Left lobe of liver (tissue), 2 donors: Measurements from ENCODE around the gene TMEM184A. TPM values are rescaled to one million over a fixed set of nuclear protein-coding genes. Genes with fewer than 3 reads are reported as not detected.

Source experiments
- ATAC-seq: fragments of 200-7000 bp; cut with Tn5 transposase; one replicate; pipeline ENCODE4 v1.9.1; 2020; ENCODE audit warnings: mild to moderate bottlenecking, moderate library complexity
- DNase-seq: peaks from one replicate; pipeline ENCODE4 v3.0.0-alpha.2; 2020; ENCODE audit warnings: low spot score
- total RNA-seq: library from RNA; stranded (reverse); gene quantifications from one replicate; pipeline ENCODE4 v1.2.1, GENCODE V29; 2021
- donor health status: DM: no; HTN: no; CAD: no; lungs with moderate emphysema.
- donor health status: DM: no; HTN: yes; CAD: no.

The TMEM184A gene
- total RNA-seq, 1 donor from 2014 or later, result 44.6 TPM

DNA sequence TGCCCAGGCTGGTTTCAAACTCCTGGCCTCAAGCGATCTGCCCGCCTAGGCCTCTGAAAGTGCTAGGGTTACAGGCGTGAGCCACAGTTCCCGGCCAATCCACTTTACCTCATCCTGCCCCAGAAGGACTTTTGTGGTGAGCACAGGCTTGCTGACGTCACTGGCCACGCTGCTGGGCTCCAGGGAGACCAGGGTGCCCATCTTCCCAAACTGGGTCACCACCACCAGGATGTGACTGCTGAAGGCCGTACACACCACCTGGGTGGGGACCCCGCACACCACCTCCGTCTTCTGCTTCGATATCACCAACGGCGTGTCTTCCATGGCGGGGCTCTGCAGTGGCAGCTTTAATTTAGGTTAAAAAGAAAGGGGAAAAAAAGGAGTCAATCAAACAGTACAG lies 13.0 kb upstream of the TMEM184A start:
- no peak for ATAC-seq
- DNase-seq, result no peak

DNA sequence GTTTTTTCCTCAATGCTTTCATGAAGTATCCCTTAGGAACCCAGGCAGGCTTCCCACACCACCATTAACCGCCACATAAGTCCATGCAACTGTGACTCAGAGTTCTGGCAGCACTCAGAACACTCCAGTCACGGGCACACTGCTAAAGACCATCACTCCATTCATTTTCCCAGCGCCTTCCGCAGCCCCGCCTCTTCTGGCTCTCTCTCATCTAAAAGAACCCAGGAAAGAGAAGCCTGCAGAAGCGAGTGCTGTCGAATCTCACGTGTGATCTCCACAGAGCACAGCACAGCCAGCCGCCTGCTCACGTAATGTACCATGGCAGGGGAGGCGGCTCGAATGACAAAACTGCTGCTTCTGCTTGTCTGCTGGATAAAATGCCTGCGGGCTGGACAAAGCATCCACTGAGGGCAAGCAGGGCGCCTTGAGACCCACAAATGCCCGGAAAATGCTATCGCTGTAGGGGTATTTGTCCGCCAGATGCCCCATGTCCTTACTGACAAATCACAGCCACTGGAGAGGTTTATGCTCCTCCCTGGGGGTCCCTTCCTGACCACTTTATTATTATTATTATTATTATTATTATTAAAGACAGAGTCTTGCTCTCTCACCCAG lies 12.0 kb upstream of the TMEM184A start:
- ATAC-seq, result no peak
- DNase-seq, result no peak

DNA sequence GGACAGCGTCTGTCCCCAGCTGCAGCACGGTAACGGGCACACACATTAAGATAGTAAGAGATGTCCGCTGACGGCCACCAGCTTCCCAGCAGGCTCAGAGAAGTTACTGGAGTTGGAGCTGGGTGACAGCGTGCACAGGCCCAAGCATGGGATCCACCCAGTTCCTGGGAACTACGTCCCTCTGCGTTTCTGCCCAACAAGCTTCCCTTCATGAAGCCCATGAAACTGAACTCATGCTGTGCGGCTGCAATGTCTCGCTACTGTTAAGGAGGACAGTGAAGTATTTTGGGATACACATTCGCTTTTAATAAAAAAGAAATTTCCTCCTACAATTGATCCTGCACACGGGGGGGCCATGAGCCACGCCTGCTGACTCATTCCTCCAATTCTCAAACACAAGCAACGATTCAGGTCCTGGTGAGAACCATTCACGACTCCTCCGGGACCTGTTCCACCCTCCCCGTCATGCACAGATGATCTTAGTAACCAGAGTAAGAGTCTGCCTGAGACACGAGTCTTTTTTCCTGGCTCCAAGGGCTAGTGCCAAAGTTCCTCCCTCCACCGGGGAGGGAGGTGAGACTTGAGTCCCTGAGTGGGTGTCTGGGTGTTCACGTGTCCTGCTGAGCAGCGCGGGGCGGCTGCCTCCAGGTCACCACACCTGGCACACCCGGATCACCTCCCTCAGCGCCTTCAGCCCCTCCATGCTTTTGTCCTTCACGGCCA lies 11.2 kb upstream of the TMEM184A start:
- DNase-seq (no peak), ATAC-seq (no peak)

DNA sequence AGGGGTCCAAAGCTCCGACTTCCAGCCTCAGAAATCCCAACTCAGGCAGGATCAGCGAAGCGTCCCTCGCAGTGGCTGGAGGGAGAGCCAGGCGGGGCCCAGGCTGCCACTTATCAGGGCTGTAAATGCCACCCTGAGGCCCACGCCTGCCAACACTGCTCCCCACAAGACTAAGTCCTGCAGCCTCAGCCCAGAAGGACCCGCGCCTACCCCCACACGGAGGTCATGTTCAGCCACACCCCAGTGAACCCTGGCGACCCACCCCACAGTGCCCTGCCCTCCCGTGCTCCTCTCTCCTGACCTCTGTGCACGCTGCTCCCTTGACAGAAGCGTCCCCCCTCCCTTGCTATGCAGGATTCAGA lies 10.7 kb upstream of the TMEM184A start:
- no peak for ATAC-seq
- DNase-seq, result no peak

DNA sequence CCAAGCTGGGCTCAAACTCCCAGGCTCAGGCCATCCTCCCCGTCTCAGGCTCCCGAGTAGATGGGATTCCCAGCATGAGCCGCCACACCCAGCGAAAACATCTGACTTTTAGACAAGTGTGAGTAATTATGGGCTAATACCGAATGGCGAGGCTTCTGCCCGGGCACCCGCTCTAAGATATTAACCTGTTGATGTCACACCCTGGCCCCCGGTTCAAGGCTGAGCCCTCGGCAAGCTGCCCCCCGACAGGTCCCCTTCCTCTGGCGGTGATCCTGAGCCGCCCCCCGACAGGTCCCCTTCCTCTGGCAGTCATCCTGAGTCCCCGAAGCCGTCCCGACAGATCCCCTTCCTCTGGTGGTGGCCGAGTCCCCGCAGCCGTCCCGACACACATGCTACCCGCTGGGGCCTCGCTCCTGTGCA lies 8.6 kb upstream of the TMEM184A start:
- ATAC-seq (no peak), DNase-seq (no peak)

DNA sequence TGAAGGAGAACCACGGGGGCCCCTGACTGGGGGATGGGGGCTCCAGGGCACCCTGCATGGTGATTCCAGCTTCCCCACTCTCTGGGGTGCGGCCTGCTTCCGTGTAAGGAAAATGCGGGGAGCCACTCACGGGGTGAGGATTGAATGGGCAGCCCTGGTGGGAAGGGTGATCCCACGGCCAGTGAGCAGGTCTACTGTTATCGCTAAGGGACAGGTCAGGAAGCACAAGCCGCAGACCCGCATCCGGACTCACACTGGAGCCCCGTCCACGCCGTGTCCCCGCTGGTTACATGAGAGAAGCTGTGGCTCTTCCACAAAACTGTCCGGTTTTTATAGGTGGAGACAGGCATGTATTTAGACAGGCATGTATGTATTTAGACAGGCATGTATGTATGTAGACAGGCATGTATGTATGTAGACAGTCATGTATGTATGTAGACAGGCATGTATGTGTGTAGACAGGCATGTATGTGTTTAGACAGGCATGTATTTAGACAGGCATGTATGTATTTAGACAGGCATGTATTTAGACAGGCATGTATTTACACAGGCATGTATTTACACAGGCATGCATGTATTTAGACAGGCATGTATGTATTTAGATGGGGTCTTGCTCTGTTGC lies 8.1 kb upstream of the TMEM184A start:
- ATAC-seq (no peak), DNase-seq (no peak)

DNA sequence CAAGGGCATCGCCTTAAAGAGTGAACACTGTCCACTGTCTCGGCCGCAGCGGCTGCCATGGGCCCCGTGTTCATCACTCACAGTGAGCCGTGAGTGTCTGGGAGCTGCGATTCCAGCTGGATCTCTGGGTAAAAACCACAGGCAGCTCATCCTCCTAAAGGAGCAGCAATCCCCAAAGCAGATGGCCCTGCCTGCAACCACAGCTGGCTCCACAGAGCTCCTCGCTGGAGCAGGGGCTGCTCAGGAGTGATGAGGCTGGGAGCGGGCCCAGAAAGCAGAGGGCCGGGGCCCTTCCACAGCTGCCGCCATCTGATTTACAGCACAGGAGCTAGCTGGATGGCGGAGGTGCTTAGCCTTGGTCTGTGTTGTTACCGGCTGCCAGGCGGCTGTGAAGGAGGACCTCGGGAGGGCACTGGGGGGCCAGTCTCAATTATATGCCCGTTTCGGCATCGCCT lies 6.6 kb upstream of the TMEM184A start:
- ATAC-seq (no peak), DNase-seq (no peak)

DNA sequence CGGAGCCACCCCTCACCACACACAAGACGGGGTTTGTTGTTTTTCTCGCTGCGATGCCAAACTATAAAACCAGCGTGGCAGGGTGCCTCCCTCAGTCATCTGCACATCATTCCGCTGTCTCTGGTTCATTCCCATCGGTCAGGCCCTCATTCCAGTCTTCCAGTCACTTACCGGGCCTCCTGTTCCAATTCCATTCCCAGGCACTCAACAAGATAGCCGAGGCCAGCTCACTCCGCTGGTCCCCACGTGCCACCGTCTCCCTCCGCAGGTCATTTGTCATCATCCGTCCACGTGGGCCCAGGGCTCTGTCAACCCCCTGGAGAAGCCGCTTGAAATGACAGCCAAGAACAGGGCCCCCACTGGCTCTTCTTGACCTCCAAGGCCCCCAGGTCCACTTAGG lies 6.1 kb upstream of the TMEM184A start:
- no peak for DNase-seq
- no peak for ATAC-seq

DNA sequence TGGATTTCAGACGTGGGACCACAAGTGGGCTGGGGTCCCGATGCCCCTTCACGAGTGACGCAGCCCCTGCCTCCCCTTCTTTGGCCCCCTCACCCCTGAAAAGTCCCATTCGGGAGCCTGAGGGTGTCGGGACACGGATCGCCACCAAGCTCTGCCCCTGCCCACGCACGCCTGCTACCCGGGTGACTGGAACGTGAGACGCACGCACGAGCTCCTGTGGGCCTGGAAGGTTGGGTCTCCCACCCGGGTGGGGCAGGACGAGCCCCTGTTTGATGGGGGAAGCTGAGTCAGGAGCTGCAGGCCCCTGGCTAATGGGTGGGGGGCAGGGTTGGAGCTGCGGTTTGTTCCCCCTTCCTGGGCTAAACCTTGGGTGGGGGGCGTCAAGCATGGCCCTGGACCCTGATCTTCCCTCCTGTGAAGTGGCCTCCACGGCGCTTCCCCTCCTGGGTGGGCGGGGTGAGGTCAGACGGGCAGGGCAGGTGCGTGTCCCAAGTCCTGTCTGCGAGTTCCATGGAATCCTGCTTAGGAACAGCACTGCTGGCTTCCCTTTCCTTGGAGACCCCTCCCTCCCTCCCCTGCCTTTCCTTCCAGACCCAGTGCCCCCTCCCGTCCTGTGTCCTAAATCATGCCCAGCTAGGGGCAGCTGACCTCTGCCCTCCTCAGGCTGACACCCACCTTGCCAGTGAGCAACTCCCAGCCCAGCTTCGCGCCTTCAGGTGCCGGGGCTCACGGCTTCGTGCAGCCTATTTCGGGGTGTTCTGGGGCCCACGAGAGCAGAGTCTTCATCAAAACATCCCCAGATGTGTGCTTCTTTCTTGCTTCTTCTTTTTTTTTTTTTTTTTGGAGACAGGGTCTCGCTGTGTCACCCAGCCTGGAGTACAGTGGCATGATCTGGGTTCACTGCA lies 5.3 kb upstream of the TMEM184A start:
- ATAC-seq (no peak), DNase-seq (no peak)

DNA sequence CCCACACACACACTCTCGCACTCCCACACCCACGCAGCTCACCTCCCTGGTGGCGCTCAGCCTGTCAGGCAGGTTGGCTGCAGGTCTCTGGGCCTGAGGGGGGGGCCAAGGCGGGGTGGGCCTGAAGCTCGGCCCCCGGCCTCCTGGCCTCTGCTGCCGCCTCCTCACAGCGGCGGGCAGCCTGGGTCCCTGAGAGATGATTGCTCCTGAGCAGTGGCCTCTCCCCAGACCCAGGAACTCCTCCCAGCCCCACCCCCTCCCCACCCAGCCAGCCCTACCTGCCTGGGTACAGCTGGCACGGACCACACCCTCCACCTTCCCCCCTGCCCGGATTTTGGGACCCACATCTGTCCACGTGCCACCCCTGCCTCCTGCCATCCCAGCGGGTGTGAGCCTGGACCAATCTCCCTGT lies 4.6 kb upstream of the TMEM184A start:
- ATAC-seq (no peak), DNase-seq (no peak)

DNA sequence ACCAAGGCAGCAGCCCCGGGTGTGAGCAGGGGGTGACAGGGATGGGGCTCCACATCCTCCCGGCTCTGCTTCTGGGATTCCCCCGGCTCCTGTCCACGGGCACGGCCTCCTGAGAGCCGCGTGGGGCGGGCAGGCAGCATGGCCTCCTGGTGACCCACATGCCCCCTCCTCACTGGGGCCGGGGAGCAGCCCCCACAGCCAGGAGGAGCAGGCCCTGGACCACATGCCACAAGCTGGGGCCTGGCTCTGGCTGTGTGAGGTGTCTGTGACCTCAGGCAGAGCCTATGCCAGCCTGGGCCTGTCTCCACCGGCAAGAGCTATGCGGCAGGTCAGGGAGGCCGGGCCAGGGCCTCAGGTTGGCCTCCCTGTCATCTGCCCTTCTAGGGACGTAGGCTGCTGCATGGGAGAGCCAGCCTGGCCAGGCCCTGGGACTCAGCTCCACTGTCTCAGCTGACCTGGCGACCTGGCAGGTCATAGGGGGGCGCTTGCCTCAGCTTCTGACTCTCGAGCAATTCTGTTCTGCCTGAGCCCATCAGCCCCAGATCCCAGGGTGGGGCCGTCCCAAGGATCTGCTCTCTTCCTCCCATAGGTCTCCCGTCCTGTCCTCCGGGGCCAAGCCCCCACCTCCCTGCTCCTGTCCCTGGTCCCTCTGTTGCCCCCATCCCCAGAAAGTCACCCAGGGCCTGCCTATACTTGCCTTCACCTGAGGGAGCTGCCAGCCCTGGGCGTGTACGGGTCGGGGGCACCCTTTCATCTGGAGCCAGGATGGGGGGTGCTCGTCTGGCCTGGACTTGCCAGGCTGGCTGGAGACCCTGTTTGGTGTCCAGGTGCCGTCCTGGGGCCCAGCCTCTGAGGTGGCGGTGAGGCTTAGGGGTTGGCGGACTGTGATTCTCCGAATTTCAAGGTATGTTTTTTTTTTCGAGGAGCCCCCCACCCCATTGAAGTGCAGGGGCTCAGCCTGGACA lies 3.9 kb upstream of the TMEM184A start:
- DNase-seq (no peak), ATAC-seq (no peak)

DNA sequence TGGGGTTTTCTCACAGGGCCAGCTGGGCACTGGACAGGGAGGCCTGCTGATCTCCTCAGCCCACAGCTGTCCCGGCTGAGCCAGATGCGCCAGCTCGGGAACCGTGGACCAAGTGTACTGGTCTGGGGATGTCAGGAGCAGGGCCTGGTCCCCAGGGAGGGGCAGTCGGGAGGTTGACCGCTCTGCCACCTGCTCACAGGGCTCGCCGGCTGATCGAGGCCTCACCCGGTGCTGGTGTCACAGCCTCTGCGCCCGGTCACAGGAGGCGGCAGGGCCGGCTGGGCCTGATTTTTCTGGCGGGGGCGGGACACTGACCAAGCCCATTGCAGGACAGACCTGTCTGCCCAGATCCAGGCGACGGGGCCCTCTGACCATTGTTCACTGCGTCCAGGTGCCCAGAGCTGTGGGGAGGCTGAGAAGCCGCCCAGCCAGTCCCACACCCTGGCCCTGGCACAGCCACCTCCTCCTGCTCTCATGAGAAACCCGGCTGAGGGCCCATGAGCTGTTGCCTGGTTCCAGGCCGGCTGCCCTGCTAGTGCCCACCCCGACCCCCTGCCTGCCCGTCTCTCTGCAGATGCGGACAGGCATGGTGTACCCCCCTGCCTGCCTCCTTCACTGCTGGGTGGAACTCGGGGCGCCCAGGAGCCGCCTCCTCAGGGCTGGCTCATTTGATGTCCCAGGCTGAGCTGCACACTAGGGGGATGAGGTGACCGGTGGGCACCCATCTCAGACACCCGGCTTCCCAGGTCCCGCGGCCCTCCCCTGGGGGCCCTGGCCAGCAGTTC lies 3.0 kb upstream of the TMEM184A start:
- DNase-seq (no peak), ATAC-seq (no peak)

DNA sequence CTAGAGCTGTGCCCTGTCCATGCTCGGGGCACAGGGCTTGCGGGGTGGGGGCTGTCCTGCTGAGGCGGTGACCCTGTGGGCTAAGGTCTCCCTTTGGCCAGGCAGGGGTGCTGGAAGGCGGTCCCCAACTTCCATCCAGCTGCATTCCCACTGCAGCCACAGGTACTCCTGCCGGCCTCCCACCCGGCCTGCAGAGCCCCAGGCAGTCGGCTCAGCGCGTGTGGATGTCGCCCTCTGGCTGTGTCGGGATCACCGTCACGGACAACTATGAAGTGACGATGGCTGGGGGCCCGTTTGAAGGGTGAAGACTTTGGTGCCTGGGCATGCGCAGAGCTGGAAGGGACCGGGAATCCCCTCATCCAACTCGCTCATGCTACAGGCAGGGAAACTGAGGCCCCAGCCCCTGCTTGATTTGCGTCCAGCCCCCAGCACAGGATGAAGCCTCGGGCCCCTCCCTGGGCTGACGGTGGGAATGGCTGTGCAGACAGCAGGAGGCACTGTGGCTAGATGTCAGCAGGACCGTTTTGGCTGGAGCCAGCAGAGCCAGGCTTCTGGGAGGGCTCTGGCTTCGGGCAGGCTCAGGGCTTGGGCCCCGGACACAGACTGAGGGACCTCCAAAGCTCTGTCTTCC lies 2.3 kb upstream of the TMEM184A start:
- no peak for DNase-seq
- ATAC-seq, result no peak

DNA sequence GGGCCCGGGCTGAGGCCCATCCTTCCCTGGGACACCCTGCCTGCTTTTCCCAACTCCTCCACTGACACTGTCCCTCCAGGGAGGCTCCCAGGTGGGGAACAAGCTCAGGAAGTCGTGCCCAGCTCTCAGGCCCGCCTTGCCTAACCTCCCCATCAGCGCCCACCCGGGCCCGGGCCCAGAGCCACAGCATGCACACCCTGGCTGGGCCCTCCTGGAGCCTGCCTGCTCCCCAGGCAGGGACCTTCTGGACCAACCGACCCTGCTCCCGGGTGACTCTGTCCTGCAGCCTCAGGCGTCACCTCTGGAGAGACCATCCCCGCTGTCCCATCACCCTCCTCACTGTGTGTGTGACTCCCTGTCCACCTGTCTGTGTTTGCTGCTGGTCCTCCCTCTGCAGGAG lies 1.8 kb upstream of the TMEM184A start:
- ATAC-seq (no peak), DNase-seq (no peak)

DNA sequence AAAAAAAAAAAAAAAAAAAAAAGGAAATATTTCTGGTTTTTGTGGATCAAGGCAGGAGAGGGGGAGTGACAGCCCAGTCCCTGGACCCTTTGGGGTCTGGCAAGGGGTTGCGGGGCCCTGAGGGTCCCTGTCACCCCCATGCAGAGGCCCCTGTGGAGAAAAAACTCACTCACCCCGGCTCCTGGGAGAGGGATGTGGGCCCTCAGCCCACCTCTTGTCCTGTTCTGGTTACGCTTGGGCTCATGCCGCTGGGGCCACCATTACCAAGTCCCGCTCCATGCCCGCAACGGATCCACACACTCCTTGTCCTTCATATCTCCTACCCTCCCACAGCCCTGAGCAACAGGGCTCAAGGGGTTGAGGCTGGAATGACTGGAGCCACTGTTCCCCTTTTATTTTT lies 1.0 kb upstream of the TMEM184A start:
- ATAC-seq, result no peak
- no peak for DNase-seq

DNA sequence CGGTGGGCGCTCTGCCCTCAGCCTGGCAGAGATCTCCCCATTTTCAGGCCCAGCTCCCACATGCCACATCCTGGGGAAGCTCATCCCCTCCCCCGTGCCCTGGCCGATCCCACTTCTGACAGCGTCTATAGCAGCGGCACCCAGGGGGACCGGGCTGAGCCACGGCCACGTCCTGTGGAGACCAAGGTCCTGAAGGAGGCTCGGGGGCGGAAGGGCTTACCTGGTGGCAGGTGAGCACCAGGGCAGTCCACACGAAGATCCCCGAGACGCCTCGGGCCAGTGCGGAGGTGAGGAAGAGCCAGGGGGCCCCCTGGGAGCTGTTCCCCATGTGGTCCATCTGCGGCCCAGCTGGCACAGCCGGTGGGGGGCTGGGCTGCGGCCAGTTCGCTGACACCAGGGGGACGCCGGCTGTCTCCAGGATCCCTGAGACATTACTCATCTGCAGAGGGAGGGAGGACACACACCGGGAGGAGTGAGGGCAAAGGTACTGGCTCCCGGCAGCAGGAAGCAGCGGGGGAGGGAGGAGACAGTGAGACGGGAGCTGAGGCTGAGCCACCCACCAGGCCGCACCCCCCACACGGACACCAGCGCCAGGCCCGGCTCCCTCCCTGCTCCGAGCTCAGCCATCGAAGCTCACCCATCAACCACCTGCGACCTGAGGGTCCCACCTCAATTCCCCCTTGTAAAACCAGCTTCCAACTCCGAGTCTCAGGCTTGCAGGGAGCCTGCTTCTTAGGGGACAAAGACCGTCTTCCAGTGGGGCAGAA lies 776 bp downstream of the TMEM184A start:
- DNase-seq (peak; percentile 84), ATAC-seq (peak; percentile 77)

DNA sequence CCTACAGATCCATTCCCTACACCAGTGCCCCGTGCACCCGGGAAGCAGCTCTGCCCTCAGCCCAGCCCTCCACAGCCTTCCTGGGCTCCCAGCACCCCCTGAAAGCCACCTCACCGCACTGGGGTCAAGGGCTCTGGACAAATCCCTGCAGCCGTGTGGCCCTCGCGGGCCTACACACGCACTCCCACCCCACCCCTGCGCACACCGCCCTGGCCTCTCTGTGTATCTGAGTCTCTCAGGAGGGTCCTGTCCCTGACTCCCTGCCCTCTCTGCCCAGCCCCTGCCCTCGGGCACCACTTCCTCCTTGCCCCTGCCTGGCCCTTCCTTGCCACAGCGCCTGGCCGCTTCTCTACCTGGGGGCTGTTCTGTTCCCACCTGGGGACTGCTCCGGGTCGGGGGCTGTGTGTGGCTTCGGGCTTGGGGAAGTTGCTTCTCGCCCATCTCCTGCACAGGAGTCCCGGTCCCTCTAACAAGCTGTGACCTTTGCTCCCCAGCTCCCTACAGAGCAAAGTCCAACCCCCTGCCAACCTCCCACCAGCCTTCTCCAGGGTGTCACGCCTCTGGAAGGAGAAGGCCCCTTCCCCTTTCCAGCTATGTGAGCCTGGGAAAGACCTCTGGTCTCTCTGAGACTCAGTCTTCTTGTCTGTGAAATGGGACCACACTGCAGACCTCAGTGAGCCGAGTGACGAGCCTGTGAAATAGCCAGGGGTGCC lies 1.5 kb downstream of the TMEM184A start:
- ATAC-seq, result no peak
- no peak for DNase-seq
